ENCODE data around the gene HSD17B1.
A peak's percentile ranks its signal among the peaks of the same experiment; 100 is the strongest.

HSD17B1 gene

GRCh38 chr17:42536048-42536371, 16.7 kb upstream of the HSD17B1 start, which contains the start of gene NAGLU:
TSS of gene NAGLU (plus strand) at chr17:42536241. CDS start at chr17:42536273, 32 bp downstream.
- H3K27ac ChIP-seq = peak within 1 kb of the TSS; percentile 93
- TF ChIP-seq ZFX (IDR thresholded peaks at IDR 0.05) (no peak), CTCF (conservative IDR thresholded peaks at IDR 0.05) (no peak)

- peak overlapping the region; percentile 93 for H3K27ac ChIP-seq
- TF ChIP-seq CTCF (conservative IDR thresholded peaks at IDR 0.05) (no peak), ZFX (IDR thresholded peaks at IDR 0.05) (peak; percentile 72; the same call in 1 of the 2 replicates)
These were observed 16.2 kb upstream of the HSD17B1 start for GRCh38 chr17:42536372-42537155.

GRCh38 chr17:42537156-42537805, 15.4 kb upstream of the HSD17B1 start:
- H3K27ac ChIP-seq = peak overlapping the region; percentile 93
- TF ChIP-seq CTCF (conservative IDR thresholded peaks at IDR 0.05) = no peak
- no peak for TF ChIP-seq ZFX (IDR thresholded peaks at IDR 0.05)

GRCh38 chr17:42537826-42538451, 14.8 kb upstream of the HSD17B1 start:
- TF ChIP-seq ZFX (IDR thresholded peaks at IDR 0.05) (no peak), CTCF (conservative IDR thresholded peaks at IDR 0.05) (no peak)
- no peak overlapping the region for H3K27ac ChIP-seq

- H3K27ac ChIP-seq = no peak overlapping the region
These were observed 14.2 kb upstream of the HSD17B1 start for GRCh38 chr17:42538482-42538881.

GRCh38 chr17:42540558-42540957, 12.2 kb upstream of the HSD17B1 start:
- H3K27ac ChIP-seq = peak overlapping the region; percentile 78

More at GRCh38 chr17:42538482-42538881, 14.2 kb upstream of the HSD17B1 start:
- TF ChIP-seq ZFX (IDR thresholded peaks at IDR 0.05) = no peak
- no peak for TF ChIP-seq CTCF (conservative IDR thresholded peaks at IDR 0.05)

GRCh38 chr17:42541041-42541833, 11.5 kb upstream of the HSD17B1 start:
- peak overlapping the region; percentile 78 for H3K27ac ChIP-seq
- TF ChIP-seq ZFX (IDR thresholded peaks at IDR 0.05) (no peak), CTCF (conservative IDR thresholded peaks at IDR 0.05) (no peak)

Data from C4-2B (cell line).